Stimulated activated CD8-positive, alpha-beta memory T cell treated with anti-CD3 and anti-CD28 coated beads, Interleukin-12 subunit alpha, Interleukin-12 subunit beta, amount 100 ng/mL, for 24 hours (primary cell): ENCODE data around the gene MED16.

Experiments used
- DNase-seq: peaks from one replicate; pipeline ENCODE4 v3.0.0-alpha.2; 2020; ENCODE audit errors: extremely low read depth

Gene MED16

DNA sequence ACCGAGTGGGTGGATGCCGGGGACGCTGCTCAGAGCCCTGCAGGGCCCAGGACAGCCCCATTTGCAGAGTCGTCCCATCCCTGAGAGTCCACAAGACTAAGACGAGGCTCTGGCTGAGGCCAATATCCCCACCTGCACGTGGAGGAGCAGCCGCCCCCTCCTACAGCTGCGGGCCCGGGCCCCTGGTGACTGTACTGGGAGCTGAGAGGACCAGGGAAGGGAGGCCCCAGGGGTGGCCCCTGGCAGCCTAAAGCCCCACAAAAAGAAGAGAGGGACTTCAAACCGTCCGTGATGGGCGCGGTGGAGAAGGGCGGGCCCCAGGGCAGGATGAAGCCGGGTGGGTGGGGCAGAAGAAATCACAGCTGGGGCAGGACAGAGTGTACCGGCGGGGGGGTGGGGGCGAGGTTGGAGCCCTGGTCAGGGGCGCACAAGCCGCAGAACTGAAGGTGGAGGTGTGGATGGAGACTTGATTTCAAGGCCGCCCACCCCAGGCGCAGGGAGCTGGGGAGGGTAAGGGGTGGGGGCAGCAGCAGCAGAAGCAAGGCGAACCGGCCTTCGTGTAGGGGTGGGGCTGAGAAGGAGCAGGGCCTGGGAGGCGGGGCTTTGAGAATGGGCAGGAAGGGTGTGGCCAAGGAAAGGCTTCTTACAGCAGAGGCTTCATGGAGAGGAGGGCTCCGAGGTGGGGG, 20.6 kb downstream of the MED16 start:
- peak; percentile 64 for DNase-seq

GRCh38 chr19:871446-872265, 21.3 kb downstream of the MED16 start:
- no peak for DNase-seq

GRCh38 chr19:870963-871401, 22.0 kb downstream of the MED16 start:
- DNase-seq, result no peak

- no peak for DNase-seq
Measured at GRCh38 chr19:870314-870713, 22.7 kb downstream of the MED16 start.

DNA sequence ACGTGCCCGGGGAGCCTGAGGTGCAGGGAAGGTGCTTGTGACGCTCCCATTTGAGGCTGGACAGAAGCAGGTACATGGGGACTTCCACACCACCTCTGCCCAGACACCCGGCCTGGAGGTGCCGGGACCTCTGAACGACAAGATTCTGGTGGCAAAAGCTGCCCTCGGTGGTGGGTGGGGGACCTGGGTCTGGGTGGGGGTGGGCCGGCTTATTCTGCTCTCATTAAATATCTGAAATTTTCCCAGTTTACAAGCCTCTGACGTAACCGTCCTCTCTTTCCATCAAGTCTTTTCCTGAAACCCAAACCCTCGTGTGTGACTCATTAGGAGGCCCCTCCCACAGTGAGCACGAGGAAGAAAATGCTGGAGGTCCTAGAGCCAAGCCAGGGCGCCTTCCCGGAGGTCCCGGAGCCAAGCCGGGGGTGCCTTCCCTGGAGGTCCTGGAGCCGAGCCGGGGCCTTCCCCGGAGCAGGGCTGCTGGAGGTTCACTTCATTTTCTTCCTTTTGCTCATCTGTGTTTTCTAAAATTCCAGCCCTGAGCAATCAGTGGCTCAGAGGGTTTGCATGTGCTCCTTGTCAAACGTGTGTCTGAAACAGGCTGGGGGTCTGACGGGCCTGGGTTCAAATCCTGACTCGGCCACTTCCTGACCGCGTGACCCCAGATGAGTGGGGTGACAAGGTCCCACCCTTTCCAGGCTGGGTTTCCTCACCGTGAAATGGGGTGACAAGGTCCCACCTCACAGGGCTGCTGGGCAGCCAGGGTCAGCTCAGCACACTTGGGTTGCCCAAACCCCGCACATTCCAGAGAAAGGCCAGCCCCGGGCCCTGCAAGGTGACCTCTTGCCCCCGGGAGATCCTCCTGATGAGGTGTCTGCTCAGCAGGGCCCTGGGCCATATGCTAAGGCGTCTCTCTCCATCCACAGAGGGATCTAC, 23.5 kb downstream of the MED16 start:
- no peak for DNase-seq

DNA sequence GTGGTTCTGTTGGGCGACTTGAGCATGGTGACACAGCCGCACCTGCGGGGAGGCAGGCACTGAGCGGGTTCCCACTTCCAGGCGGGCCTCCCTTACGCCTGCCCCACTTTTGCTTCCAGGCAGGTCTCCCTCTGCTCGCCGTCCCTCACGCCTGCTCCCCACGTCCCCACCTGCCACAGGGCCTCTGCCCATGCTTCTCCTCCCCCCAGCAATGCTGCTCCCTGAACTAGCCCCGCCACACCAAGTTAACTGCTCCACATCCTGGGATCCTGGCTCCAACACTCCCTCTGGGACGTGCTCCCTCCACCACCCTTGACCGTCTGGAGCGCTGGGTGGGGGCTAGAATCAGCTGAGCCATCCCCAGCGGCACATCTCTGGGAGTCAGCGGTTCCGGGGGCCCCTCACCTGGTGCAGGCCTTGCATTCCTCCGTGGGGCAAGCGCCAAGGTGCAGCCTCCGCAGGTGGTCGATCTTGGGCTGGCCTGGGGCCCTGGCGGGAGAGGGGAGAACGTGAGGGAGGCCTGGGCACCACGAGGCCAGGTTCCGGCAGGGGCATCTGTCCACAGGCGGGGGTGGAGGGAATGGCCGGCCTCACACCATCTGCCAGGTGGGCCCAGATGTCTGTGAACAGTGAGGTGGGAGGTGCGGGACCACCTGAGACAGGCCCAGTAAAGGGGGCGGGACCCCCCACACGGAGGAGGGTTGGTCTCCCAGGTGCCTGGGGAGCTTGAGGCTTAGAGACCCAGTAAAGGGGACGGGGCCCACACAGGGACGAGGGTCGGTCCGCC, 24.3 kb downstream of the MED16 start:
- DNase-seq, result no peak

GRCh38 chr19:867855-868457, 25.0 kb downstream of the MED16 start:
- no peak for DNase-seq

DNA sequence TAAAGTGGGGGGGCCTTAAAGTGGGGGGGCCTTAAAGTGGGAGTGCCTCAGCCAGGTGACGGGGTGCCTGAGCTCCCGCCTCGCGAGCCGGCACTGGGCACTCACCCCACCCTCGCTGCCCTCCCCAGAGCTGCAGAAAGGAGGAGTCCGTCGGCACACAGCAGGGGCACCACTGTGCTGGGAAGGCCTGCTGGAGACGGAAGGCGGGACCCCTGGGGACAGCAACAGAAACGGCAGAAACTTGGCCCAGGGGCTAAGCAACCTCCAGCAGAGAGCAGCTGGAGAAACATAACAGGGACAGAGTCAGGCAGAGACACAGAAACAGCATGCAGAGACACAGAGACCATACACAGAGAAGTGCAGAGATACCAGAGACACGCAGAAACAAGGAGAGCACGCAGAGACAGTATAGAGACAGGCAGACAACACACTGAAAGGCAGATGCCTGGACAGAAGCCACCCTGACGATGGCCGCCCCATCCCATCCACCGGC, 25.6 kb downstream of the MED16 start:
- DNase-seq, result no peak

DNA sequence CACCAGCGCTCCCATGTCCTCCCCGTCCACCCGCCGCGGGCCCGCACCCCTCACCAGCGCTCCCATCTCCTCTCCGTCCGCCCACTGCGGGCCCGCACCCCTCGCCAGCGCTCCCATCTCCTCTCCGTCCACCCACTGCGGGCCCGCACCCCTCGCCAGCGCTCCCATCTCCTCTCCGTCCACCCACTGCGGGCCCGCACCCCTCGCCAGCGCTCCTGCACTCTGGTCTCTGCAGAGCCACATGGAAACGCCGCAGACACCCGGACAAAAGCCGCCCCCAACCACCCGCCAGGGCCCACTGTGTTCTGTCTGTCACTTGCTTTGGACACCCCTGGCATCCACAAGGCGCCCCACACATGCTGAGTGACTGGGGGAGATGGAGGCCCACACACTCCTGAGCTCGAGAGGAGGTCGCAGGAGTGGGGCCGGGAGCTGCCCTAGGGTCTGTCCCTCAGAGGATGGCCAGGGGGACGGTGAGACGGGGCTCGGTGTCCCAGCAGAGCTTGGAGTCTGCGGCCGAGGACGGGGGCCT, 26.2 kb downstream of the MED16 start:
- DNase-seq, result no peak

GRCh38 chr19:863315-863620, 29.7 kb downstream of the MED16 start:
- no peak for DNase-seq

GRCh38 chr19:862581-863314, 30.2 kb downstream of the MED16 start:
- DNase-seq, result no peak

DNA sequence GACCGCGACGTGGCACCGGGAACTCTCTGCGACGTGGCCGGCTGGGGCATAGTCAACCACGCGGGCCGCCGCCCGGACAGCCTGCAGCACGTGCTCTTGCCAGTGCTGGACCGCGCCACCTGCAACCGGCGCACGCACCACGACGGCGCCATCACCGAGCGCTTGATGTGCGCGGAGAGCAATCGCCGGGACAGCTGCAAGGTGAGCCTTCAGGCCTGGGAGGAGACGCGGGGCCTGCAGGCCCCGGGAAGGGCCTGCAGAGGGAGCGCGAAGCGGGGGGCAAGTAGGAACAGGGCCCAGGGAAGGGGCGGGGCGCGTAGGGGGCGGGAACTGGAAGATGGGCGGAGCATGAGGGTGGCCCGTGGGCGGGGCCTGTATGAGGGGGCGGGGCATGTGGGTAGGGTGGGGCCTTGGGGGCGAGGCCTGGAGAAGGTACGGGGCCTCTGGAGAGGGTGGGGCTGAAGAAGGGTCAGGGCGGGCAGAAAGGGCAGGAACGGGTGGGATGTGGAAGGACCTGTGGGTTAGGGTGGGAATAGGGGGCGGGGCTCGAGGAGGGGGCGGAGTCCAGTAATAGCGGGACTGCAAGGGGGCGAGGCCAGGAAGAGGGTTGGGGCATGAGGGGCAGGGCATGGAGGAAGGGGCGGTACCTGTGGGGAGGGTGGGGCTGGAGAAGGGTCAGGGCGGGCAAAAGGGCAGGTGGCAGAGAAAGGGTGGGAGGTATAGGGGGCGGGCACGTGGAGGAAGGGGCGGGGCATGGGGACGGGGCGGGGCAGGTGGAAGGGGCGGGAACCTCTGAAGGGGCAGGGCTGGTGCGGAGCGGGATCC, 31.0 kb downstream of the MED16 start:
- no peak for DNase-seq

- DNase-seq, result no peak
Measured at GRCh38 chr19:861141-861755, 31.7 kb downstream of the MED16 start.

- no peak for DNase-seq
Measured at GRCh38 chr19:858868-859843, 33.8 kb downstream of the MED16 start, which contains the start of gene CFD. TSS of gene CFD (plus strand) at chr19:859664. CDS start at chr19:859690, 26 bp downstream.

GRCh38 chr19:858284-858683, 34.7 kb downstream of the MED16 start:
- DNase-seq, result no peak

GRCh38 chr19:855566-856120, 37.3 kb downstream of the MED16 start:
- no peak for DNase-seq

GRCh38 chr19:855142-855541, 37.8 kb downstream of the MED16 start:
- DNase-seq, result no peak
